GM18907 (cell line): ENCODE data around the gene CCNF.

Source experiments
- ATAC-seq: cut with Tn5 transposase; IDR thresholded peaks from one replicate; pipeline ENCODE4 v1.9.1; 2021; ENCODE audit warnings: mild to moderate bottlenecking, moderate library complexity; ENCODE audit not compliant: unreplicated experiment

Gene CCNF

DNA sequence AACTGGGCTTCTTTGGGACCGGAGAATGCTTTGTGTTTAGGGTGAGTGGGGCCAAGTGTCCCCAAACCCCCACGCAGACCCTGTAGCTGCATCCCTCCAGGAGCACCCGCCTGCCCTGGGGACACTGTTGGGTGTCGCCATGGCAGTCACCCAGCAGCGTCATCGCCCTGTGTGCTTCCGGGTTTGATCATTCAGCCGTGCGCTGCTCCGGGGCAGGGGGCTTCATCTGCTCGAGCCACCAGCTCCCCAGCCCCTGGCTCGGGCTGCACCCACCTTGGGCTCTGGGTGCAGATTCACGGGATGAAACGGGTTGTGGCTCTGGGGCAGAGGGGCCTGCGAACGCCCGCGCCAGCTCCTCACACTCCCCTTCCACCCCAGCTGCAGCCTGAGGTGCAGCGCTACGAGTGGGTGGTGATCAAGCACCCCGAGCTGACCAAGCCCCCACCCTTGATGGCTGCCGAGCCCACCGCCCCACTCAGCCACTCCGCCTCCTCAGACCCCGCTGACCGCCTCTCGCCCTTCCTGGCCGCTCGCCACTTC is 70.7 kb downstream of the CCNF start:
- no peak for ATAC-seq

DNA sequence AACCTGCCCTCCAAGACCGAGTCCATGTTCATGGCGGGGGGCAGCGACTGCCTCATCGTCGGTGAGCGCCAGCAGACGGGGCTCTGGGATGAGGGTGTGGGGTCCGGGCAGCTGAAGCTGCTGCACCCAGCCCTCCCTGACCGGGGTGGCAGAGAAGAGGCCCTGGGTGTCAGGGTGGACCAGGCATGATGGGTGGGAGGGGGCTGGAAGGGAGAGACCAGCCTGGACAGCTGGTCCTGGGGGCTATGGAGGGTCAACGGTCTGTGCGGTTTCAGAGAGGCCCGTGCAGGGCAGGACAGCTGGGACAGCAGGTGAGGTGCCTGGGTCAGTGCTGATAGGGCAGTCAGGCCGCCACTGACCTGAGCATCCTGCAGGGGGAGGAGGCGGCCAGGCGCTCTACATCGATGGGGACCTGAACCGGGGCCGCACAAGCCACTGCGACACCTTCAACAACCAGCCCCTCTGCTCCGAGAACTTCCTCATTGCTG is 71.2 kb downstream of the CCNF start:
- no peak for ATAC-seq

DNA sequence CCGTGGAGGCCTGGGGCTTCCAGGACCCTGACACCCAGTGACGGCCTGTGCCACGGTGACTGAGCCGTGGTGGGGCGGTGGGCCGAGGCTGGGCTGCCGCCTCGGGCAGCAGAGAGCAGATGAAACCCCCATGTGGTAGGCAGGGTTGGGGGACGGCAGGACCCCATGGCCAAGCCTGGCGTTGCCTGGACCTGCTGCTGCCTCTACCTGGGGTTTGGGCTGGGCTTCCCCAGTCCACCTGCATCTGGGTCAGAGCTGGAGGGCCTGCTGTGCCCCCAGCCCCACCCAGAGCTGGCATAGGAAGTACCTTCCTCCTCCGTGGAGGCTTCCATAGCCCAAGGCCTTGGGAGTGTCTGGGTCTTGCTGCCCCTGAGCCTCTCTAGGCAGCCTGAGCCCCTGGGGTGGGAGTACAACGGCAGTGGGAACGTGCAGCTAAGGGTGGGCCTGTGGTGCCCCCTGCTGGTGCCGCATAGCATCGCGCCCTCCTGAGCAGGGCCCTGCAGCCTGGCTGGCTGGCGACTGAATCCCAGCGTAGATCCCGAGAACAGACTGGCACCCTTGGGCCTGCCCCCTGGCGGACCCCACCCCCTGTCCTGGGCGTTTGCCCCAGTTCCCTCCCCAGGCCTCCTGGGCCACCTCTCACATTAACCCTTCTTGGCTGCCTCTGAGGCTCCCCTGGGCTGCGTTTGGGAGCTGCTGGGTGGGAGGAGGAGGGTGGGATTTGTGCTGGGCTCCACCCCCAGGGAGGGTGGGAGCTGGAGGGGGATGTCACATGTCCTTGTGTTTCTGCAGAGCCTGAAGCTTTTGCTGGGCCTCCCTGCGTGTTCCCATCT is 71.9 kb downstream of the CCNF start:
- peak; percentile 52 for ATAC-seq

DNA sequence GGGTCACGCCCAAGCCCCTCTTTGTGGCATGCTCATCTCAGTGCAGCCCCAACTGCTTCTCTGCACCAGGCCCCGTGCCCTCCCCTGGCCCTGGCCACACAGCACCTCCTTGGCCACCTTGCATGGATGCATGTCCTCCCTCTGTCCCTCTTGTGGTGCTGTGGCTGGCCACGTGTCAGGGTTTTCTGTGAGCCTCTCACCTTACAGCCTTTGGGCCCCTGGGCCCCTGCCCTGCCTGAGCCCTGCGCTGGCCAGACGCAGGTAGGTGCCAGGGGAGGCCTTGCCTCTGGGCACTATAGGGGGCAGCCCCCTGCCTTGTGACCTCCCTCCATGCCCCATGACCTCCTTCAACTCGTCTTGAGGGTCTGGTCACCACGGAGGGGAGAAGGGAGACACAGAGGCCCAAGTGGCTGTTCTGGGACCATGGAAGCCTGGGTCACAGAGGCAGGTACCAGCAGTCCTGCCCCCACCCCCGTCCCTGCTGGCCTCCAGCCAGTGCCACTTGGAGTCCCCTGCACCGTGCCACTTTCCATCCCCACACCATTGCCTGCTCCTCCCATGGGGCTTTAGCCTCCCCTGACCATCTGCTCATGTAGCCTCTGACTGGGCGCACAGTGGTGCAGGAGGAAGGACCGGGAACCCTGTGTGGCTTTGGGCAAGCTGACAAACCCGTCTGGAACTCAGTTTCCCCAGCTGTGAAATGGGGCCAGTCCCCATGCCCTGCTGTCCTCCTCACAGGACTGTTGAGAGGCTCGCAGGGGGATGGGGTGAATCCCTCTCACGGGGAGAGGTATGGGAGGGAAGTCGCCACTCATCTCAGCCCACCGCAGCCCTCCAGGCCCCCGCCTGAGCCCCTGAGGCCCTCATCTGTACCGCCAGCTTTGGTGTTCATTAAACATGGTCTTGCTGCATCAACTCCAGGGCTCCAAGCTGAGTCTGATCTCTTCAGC is 73.0 kb downstream of the CCNF start:
- ATAC-seq = no peak

DNA sequence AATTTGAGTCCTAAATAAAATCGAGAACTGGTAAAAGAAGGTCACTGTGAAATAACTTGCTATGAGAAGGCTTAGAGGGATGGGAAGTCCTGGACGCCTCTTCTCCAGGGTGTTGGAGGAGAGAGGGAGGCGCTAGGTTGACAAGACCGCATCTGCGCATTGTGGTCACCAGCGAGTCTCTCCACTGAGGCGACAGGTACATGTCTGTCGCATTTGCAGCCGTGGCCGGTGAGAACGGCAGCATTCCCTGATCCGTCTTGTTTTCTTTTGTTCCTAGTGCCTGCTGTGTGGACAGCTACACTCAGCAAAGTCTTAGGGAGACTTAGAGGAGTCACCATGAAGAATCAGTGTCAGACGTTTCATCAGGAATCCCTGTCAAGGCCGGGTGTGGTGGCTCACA is 76.4 kb downstream of the CCNF start:
- ATAC-seq = no peak

DNA sequence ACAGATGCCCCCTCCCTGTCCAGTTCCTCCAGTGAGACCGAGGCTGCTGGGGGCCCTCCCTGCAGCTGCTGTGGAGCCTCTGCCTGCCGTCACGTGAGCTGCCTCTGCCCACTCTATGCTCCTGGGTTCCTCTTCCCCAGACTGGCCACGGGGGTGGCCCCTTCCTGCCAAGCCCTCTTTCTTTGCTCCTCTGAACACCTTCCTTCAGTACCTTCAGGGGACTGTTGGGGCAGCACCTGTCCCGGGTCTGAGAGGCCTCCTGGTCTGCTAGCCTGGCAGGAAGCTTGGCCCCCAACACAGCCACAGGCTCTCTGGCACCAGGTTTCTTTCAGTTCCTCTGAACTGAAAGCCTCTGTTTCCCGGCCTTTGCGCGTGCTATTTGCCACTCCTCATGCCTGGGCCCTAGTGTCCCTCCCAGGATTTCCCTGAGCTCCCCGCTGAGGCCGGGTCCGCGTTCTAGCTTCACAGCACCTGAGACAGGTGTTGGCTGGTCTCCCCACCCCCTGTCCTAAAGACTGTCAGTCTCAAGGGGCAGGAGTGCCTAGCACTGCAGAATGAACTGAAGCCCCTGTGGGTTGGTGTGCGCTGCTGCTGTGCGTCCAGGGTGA is 77.9 kb downstream of the CCNF start:
- ATAC-seq = peak; percentile 50

DNA sequence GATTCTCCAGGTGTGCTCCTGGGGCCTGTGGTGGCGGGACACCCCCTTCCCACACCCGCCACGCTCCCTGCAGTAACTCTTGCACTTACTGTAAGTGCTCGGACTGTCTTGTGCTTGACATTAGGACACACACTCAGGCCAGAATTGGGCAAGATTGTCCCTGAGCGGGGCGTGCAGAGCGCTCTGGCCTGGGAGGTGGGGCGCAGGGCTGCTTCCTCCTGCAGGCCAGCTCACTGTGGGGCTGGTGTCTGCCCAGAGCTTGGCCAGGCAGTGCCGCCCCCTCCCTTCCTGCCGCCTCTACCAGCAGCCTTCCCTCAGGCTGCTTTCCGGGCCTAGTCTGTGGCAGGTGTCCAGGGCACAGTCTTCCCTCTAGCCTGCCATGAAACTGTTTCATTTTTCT is 78.4 kb downstream of the CCNF start:
- peak; percentile 20 for ATAC-seq
